ENCODE measurements around the gene ARHGAP25.

Gene ARHGAP25

DNA sequence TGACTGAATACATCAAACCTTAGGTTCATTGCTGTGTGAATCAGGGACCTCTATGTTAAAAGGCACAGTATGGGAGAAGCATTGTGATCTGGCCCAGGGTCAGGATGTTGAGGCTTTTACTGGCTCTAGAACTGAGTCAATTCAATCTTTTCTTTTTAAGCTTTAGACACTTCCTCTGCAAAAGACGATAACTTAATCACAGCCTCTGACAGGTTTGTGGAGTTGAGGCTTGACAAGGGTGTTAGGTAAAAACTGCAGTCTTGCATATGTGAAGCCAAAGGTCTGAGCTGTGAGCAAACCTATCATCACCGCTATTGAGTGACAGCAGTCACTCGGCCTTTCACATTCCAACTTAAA is 17.3 kb upstream of the ARHGAP25 start:
- no peak for TF ChIP-seq CTCF (conservative IDR thresholded peaks at IDR 0.05; ENCODE audit: low read depth, low read length)
- DNase-seq (ENCODE audit: low read depth): no peak
- H3K4me3 ChIP-seq (ENCODE audit: low read depth, low read length): no peak overlapping the region

DNA sequence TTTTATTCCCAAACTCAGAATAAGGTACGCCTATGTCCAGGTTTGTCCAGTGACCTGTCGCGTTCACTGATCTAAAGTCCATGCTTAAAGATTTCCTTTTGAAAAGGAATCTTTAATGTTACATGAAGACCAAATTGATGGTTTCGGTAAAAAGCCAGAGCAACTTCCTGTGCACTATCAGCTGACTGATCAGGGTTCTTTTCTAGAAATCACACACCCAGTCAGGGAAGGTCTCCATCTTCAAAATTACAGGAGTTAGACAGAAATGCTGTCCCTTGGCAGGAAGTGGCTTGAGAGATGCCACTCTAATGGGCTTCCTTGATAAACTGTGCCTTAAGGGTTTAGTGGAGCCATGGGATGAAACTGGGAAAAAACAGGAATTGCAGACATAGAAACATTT is 14.7 kb upstream of the ARHGAP25 start:
- no peak for TF ChIP-seq CTCF (conservative IDR thresholded peaks at IDR 0.05; ENCODE audit: low read depth, low read length)
- no peak overlapping the region for H3K4me3 ChIP-seq (ENCODE audit: low read depth, low read length)
- DNase-seq (ENCODE audit: low read depth): no peak

- no peak for TF ChIP-seq CTCF (conservative IDR thresholded peaks at IDR 0.05; ENCODE audit: low read depth, low read length)
- H3K4me3 ChIP-seq (ENCODE audit: low read depth, low read length): no peak overlapping the region
- no peak for DNase-seq (ENCODE audit: low read depth)
Observed at GRCh38 chr2:68720665-68721064, 13.9 kb upstream of the ARHGAP25 start.

DNA sequence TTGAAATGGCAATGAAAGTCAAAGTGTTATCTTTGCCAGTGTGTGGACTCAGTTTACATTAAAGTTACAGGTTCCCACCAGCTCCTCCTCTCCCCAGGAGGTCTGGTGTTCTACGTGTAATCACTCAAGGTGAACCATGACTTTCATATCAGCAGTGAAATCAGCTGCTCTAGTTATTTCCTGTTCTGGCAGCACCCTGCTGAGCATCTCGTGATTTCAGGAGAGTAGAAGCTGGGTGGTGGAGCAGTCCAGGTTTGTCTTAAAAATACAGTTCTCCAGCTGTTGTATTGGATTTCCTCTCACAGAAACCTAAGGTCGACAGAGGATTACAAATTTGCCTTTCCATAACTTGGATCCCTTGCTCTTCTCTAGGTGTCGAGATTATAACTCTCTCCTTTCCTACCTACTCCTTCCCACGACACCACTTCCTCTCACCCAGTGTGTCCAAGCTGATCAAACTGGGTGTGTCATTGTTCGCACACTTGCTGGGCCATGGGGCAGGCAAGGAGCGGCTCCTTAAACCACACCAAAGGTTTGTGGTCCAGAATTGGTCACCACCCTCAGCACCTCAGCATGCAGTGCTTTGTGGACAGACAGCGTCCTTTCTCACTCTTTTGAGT is 13.0 kb upstream of the ARHGAP25 start:
- TF ChIP-seq CTCF (conservative IDR thresholded peaks at IDR 0.05; ENCODE audit: low read depth, low read length): no peak
- no peak overlapping the region for H3K4me3 ChIP-seq (ENCODE audit: low read depth, low read length)
- DNase-seq (ENCODE audit: low read depth): peak; percentile 58

- H3K4me3 ChIP-seq (ENCODE audit: low read depth, low read length): no peak overlapping the region
- no peak for DNase-seq (ENCODE audit: low read depth)
- peak; percentile 24 for TF ChIP-seq CTCF (conservative IDR thresholded peaks at IDR 0.05; ENCODE audit: low read depth, low read length)
Observed at GRCh38 chr2:68722712-68723111, 11.9 kb upstream of the ARHGAP25 start.

GRCh38 chr2:68723181-68723580 is 11.4 kb upstream of the ARHGAP25 start:
- no peak for DNase-seq (ENCODE audit: low read depth)
- no peak overlapping the region for H3K4me3 ChIP-seq (ENCODE audit: low read depth, low read length)
- no peak for TF ChIP-seq CTCF (conservative IDR thresholded peaks at IDR 0.05; ENCODE audit: low read depth, low read length)

GRCh38 chr2:68726100-68726499 is 8.5 kb upstream of the ARHGAP25 start:
- TF ChIP-seq CTCF (conservative IDR thresholded peaks at IDR 0.05; ENCODE audit: low read depth, low read length): no peak
- no peak for DNase-seq (ENCODE audit: low read depth)
- H3K4me3 ChIP-seq (ENCODE audit: low read depth, low read length): no peak overlapping the region

Measured in choroid plexus epithelial cell (primary cell).